Upper lobe of left lung (tissue), 4 donors: ENCODE measurements around the gene PWWP2A.

Experiments used
- POLR2A ChIP-seq, 4 donors: fragments of 450-650 bp; IDR thresholded peaks; one replicate each; pipeline ENCODE4 v1.5.1; 2016 to 2017; ENCODE audit warnings: antibody characterized with exemption in 4 of 4, mild to moderate bottlenecking in 2 of 4
- POLR2AphosphoS5 ChIP-seq, 2 donors: sonication (generic); formaldehyde crosslinking; IDR thresholded peaks; one replicate each; pipeline ENCODE4 v1.5.1; 2017; ENCODE audit warnings: antibody characterized with exemption in 2 of 2
- TF ChIP-seq, protein P1 (sequence below), 6 experiments: fragments of 450-650 bp in 4 of 6; fragments of 200-600 bp in 2 of 6; sonication (generic) in 2 of 6; IDR thresholded peaks; one replicate each; pipeline ENCODE4 v1.5.1; 2016 to 2019; ENCODE audit warnings: antibody characterized with exemption in 6 of 6

DNA sequence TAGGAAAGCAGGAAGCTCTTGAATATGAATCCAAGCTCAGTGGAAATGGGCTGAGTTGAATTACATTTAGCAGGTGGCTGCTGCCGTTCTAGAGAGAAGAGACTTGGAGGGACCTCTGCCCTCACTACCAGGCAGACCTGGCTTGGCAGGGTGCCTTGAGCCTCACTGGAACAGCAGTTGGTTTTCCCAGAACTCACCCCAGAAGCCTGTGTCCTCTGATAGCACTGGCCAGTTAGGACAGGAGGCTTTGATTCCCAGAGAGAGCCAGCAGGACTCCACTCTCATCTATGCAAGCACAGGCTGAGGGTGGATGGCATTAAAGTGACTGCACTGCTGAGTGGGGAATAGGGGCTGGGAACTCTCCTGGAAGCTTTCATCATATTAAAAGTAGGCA, 54.8 kb downstream of the PWWP2A start:
- TF ChIP-seq, protein P1, sequence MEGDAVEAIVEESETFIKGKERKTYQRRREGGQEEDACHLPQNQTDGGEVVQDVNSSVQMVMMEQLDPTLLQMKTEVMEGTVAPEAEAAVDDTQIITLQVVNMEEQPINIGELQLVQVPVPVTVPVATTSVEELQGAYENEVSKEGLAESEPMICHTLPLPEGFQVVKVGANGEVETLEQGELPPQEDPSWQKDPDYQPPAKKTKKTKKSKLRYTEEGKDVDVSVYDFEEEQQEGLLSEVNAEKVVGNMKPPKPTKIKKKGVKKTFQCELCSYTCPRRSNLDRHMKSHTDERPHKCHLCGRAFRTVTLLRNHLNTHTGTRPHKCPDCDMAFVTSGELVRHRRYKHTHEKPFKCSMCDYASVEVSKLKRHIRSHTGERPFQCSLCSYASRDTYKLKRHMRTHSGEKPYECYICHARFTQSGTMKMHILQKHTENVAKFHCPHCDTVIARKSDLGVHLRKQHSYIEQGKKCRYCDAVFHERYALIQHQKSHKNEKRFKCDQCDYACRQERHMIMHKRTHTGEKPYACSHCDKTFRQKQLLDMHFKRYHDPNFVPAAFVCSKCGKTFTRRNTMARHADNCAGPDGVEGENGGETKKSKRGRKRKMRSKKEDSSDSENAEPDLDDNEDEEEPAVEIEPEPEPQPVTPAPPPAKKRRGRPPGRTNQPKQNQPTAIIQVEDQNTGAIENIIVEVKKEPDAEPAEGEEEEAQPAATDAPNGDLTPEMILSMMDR (IDR thresholded peaks at IDR 0.05), result no peak
- TF ChIP-seq POLR2A (IDR thresholded peaks at IDR 0.05) (no peak), POLR2AphosphoS5 (IDR thresholded peaks at IDR 0.05) (no peak)
